ENCODE measurements around the gene AKAP13.

AKAP13 gene

GRCh38 chr15:85762039-85762755 is 381.8 kb downstream of the AKAP13 start:
- DNase-seq = no peak

DNA sequence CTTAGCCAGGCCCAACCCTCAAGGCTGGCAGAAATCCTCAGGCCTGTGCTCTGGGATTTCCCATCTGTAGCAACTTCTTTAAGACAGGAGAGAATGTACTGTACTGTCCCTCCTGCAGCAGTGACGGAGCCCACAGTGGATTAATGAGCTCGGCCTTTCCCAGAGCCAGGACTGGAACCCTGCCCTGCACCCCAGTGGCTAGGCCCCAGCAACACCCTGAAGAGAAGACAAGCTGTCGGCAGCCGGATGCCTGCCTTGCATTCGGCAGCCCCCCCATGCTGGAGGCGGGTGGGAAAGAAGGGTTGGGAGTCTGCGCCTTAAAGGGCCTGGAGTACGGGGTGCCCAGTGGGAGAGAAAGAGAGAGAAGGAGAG is 382.3 kb downstream of the AKAP13 start:
- DNase-seq = no peak

- DNase-seq = no peak
Measured at GRCh38 chr15:85763157-85763556, 382.8 kb downstream of the AKAP13 start.

DNA sequence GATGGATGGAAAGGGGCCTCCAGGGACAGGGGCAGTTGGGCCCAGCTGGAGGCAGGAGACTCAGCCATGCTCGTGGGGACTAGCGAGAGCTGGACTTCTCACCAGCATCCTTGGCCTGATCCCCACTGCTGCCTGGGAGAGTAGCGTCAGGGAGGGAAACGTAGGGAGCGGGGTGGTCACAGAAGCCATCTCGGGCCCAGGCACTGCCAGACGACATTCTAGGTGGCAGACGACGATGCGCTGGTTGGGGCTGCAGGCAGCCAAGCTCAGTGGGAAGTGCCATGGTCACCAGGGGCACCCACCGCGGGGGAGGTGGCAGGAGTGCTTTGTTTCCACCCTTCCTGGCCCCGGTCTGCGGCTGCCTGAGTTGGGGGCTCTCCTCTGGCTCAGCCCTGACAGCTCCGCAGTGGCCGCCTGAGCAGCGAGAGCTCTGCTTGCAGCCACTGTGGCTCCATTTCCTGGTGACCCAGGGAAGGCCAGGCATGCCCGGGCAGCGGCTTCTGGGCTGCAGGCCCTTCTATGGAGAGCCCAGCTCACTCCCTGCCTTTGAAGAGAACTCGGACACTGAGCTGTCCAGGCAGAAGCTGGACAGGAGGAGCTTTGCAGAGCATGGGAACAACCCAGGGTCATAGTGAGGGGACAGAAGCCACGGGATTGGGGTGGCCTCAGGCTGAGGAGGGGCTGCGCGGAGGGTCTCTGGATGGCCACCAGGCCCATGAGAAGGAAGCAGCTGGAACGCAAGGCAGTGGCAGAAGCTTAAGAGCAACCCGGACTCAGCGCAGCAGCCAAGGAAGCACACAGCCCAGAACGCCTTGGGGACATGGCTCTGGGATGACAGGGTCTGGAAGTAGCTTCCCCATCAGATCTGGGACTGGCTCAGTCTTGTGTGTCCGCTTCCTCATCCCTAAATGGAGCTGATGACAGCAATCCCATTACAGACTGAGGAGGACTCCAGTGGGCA is 383.6 kb downstream of the AKAP13 start:
- no peak for DNase-seq

- no peak for DNase-seq
Measured at GRCh38 chr15:85764649-85765277, 384.4 kb downstream of the AKAP13 start.

DNA sequence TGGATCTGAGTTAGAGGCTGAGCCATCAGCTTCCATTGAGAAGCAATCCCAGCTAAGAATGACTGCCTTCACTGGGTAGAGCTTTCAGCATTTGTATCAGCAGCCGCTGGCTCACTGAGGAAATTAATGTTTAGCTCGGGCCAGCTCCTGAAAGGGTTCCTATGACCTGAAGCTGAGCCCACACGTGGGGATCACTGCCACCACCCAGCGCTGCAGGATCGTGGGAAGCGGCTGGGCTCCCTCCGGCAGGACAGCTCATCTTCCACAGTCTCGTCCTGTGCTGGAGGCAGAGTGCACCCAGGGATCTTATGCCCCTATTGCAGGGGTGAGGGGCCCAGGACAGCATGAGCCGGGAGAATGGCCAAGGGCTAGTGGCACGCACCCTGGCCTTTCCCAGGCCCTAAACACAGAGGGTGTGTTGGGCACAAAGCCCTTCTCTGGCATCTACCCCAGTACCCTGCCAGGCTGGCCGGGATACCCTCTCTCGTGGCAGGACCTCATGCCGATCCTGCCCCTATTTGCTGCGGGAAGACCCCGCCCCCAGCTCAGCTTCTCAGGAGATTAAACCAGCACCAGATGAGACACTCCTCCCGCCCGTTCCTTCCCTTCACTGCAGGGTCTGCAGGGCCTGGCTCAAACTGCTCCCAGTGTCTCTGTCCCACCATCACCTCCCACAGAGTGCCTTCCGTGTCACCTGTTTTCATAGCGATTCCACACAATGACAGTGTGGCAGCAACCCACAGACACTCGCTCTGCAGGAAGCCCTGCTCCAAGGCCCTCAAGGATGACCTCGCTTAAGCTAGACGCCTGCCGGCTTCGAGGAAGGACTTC is 385.8 kb downstream of the AKAP13 start:
- no peak for DNase-seq

DNA sequence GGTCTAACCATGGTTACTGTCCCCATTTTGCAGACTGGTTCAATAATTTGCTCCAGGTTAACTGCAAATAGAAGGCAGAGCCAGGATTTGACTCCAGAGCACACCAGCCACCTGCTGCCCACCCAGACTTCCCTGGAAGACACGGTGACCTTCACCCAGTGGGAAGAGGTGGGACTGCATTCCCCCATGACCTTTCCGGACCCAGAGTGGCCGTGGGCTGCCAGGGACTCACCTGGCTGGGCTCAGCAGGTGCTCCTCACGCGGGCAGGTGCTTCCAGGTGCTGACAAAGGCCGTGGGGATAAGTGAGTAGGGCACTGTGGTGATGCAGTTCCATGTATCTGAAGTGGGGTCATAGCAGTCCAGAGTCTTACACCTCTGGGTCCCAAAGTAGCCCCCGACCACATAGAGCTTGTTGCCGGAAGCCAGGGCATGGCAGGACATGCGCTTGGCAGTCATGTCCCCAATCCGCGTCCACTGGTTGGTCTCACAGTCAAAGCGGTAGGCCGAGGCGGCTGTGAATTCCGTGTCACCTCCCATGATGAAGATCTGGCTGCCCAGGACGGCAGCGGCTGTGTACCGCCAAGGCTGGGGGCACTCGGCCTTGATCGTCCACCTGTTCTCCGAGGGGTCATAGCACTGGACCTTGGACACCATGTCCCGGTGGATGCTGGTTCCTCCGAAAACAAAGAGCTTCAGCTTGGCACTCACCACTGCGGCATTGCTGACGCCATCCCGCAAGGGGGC is 387.6 kb downstream of the AKAP13 start:
- no peak for DNase-seq

GRCh38 chr15:85768595-85769168 is 388.3 kb downstream of the AKAP13 start:
- DNase-seq = no peak

DNA sequence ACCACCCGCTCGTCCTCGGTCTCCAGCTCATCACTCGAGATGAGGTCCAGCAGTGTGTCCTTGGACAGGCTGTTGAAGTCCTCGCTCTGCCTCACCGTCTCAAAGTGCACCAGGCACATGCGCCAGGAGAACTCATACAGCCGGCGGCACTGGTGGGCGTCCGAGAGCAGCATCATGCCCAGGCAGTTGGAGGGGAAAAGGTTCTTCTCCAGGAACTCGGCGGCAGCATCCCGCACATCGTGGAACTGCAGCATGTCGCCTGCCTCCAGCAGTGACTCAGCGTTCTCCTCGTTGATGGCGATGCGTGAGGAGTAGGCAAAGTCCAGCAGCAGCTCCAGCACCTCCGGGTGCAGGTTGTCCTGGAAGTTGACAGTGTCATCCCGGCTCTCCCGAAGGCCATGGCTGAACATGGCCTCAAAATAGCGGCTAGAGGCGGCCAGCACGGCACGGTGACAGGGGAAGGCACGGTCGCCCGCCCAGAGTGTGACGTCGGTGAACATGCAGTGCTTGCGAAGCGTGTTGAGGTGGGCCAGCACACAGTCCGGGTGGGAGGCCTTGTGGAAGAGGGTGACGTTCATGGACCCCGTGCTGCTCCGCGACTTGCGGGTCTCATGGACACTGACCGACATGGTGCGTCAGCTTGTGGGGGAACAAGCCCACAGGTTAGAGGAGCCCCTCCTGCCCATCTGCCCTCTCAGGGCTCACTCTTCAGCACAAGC is 388.9 kb downstream of the AKAP13 start:
- DNase-seq = no peak

DNA sequence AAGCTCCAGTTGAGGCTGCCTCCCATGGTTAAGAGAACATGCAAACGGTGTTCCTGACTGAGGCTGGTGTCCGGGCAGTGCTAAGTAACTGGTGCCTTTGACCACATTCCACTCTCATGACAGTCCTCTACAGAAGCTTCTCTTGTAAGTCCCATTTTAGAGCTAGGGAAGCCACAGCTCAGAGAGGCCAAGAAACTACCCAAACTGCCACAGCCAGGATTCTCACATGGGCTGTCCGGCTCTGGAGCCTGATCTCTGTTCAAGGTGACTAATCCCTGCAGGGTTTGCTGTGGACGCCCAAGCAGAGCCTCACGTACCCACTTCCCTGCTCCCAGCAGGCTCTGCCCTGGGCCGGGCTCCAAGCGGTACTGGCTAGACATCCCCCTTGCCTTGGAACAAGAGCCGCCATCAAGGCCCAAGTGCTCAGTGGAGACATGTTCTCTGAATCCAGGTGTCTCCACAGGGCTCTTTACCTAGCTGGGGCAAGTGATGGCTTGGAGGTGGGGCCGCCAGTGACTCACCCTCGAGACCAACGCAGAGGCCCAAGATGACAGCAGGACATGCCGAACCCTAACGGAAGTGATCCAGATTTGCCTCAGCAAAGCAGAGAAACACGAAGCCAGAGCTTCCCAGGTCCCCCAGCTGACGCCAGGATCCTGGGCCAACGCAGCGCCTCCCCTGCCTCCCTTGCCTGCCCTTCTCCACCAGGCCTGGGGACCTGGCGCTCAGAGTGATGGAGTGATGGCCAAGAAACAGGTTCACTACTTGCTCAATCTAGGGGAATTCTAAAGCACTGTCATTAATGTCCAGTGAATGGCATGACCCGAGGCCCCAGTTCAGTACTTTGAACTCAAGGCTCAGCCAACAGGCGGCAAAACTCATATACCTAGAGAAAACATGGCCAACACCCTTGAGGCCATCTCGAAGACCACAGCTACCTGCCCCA is 390.0 kb downstream of the AKAP13 start:
- no peak for DNase-seq

DNA sequence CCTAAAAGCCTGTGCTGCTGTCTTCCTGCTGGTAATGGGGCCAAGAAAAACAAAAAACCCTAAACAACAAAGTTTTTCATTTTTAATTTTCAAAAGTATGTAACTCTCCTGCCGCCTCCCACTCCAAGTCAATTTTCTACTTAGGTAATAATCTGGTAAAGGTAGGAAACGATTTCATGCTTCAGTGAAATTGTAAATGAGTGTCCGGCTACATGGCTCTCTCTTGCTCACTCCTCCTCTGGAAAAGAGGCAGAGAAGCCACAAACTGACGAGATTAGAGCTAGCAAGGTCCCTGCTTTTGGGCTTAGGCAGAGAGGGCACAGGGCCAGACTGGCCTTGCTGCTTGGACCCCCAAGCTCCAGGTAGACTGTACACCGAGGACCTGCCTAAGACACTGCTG is 390.9 kb downstream of the AKAP13 start:
- no peak for DNase-seq

- DNase-seq = no peak
Measured at GRCh38 chr15:85771781-85772445, 391.5 kb downstream of the AKAP13 start.

DNA sequence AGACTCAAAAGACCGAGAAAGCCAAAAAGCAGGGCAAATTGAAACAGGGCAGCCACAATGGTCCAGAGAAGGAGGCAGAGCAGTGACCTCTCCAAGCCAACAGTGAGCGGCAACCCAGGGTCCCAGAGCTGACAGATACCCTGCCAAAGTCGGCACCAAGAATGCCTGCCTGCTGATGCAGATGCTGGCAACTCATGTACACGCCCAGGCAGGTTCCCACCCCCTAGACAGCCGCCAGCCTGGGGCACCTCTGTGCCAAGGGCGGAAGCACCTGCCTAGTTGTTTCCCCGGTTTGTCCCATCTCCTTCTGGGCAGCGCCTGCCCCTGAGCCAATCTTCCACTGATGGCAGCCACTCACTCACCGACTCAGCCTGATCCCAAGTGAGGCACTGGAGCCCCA is 392.3 kb downstream of the AKAP13 start:
- DNase-seq = no peak

- DNase-seq = no peak
Measured at GRCh38 chr15:85773249-85773648, 392.8 kb downstream of the AKAP13 start.

DNA sequence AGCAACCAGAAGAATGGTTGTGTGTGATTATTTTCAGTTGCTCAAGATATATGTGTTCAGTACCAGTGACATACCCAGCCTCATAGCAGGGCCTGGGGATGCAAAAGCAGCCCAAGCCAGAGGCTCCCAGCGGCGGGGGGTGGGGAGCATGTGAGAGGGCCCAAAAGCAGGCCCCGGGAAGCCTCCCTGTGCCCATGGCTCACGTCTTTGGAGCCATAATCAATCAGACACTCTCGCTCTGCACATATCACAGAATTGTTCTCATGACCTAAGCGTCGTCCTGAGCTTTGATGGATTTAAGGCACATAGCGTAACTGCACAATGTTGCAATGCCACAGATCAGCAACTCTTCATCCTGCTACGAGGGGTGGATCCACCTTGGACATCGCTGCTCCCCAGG is 393.6 kb downstream of the AKAP13 start:
- no peak for DNase-seq

DNA sequence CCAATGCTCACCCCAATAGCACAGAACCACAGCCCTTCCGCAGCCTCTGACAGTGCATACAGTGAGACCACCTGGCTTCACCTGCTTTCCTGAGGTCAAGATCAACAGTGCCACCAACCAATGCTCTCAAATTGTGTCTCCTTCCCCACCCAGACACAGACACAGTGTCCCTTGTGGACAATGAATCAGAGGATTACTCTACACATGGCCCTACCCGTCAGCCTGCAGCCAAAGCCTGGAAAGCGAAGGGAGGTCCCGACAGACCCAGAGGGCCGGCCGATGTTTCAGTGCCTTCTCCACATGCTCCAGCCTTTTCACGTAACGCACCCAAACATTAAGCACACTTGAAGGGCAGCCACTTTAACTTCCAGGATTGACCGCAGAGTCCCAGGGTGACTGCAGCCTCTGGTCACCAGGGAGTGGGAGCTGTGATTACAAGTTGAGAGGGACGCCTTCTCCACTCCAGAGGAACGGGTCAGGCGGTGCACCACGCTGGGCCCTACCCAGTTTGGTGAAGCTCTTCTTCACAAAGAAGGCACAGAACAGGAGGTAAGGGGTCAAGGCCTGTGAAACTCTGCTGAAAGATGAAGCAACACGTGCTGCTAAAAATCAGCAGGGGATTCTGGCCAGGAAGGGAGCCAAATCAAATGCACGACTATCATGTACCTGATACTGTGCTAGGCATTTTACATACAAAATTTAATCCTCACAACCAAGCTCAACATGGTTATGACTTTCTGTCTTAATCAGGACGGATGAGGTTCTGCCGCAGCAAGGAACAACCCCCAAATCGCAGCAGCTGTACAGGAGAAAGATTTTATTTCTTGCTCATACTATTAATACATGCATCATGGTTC is 397.1 kb downstream of the AKAP13 start:
- DNase-seq = no peak

DNA sequence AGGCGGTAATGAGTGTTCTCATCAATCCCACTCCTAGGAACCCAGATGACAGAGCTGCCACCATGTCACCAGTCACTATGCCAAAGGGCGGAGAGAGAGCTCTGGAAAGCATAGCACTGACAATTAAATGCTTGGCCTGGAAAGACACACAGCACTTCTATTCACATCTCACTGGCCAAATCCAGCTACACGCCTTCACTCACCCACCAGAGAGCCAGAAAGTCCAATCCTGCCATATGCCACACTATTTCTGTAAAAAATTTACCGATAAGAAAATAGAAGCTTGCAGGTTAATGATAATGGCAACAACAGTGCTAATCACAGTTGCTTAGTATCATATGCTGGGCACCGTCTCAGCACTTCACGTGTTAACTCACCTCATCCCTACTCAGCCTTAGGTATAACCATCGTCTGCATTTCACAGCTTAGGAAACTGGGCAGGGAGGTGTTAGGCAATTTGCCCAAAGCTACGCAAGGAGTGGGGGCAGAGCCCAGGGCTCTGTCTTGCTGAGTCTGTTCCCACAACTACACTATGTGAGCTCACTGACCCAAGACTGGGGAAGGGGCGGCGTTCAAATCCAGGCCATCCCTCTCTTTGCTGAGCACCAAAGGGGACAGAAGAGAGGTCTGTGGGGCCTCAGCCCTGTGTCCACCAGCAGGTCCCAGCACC is 397.8 kb downstream of the AKAP13 start:
- DNase-seq = no peak

- DNase-seq = no peak
Measured at GRCh38 chr15:85779249-85779648, 398.8 kb downstream of the AKAP13 start.

All from fibroblast of skin of right biceps (primary cell).